Right hindlimb (tissue), 1 donor: ENCODE results near the gene ANKRD11.

Experiments used
- DNase-seq: peaks from one replicate; pipeline ENCODE4 v3.0.0-alpha.2; 2018

ANKRD11 gene

GRCh38 chr16:89291776-89292175, 198.6 kb downstream of the ANKRD11 start:
- no peak for DNase-seq

- DNase-seq = no peak
Observed at GRCh38 chr16:89291363-89291762, 199.0 kb downstream of the ANKRD11 start.

- no peak for DNase-seq
Observed at GRCh38 chr16:89290887-89291286, 199.5 kb downstream of the ANKRD11 start.

GRCh38 chr16:89290472-89290871, 199.9 kb downstream of the ANKRD11 start:
- no peak for DNase-seq

GRCh38 chr16:89289428-89290395, 200.6 kb downstream of the ANKRD11 start:
- DNase-seq = peak; percentile 63

GRCh38 chr16:89288966-89289365, 201.4 kb downstream of the ANKRD11 start:
- DNase-seq = no peak

GRCh38 chr16:89288577-89288844, 201.8 kb downstream of the ANKRD11 start:
- no peak for DNase-seq

GRCh38 chr16:89287777-89288576, 202.4 kb downstream of the ANKRD11 start:
- no peak for DNase-seq

- DNase-seq = no peak
Observed at GRCh38 chr16:89286096-89286495, 204.3 kb downstream of the ANKRD11 start.

GRCh38 chr16:89285381-89285780, 205.0 kb downstream of the ANKRD11 start:
- no peak for DNase-seq

- no peak for DNase-seq
Observed at GRCh38 chr16:89283449-89283848, 206.9 kb downstream of the ANKRD11 start.

- DNase-seq = no peak
Observed at GRCh38 chr16:89282523-89282922, 207.8 kb downstream of the ANKRD11 start.

- DNase-seq = no peak
Observed at GRCh38 chr16:89281829-89282228, 208.5 kb downstream of the ANKRD11 start.

GRCh38 chr16:89281189-89281577, 209.2 kb downstream of the ANKRD11 start:
- no peak for DNase-seq

- no peak for DNase-seq
Observed at GRCh38 chr16:89280546-89281188, 209.7 kb downstream of the ANKRD11 start.

- DNase-seq = no peak
Observed at GRCh38 chr16:89279666-89280481, 210.5 kb downstream of the ANKRD11 start.

- no peak for DNase-seq
Observed at GRCh38 chr16:89278441-89279240, 211.7 kb downstream of the ANKRD11 start.

- DNase-seq = no peak
Observed at GRCh38 chr16:89277641-89278341, 212.6 kb downstream of the ANKRD11 start.

GRCh38 chr16:89277049-89277448, 213.3 kb downstream of the ANKRD11 start:
- DNase-seq = no peak

- DNase-seq = no peak
Observed at GRCh38 chr16:89275837-89276720, 214.3 kb downstream of the ANKRD11 start.
